K562 (cell line): Measurements from ENCODE around the gene TSPAN16. TPM values are rescaled to one million over a fixed set of nuclear protein-coding genes. Genes with fewer than 3 reads are reported as not detected.

Source experiments
- ATAC-seq: fragments of 200-7000 bp; cut with Tn5 transposase; 3 replicates; pipeline ENCODE4 v1.9.1; 2020; ENCODE audit warnings: moderate library complexity
- BruUV-seq: library from RNA; stranded (reverse); fragments of 400-500 nt; replicated peaks from 2 replicates; lab custom pipeline; 2021; lab: Mats Ljungman, UMichigan
- CTCF ChIA-PET: fragments of 300-600 bp; formaldehyde crosslinking; extraction: SDS; loops from one replicate; lab custom pipeline; 2021; ENCODE audit warnings: low intra/inter-chr PET ratio; lab: Yijun Ruan, JAX
- POLR2A ChIA-PET: fragments of 300-600, 350-650 bp; sonication (Branson Sonifier 250); formaldehyde crosslinking; extraction: SDS; loops from one replicate; lab custom pipeline; 2021; ENCODE audit warnings: antibody characterized with exemption, inconsistent platforms; lab: Yijun Ruan, JAX
- DNase-seq, 4 experiments: peaks; one replicate each; pipeline versions ENCODE4 v3.0.0 to v3.0.0-alpha.2; 2011 to 2018; ENCODE audit warnings: low spot score in 3 of 4, mixed read lengths in 3 of 4; ENCODE audit errors: extremely low read depth in 1 of 4
- FAIRE-seq: peaks from 2 replicates; lab custom pipeline; 2011; peaks lifted over from hg19 to GRCh38; lab: Jason Lieb, UNC
- H2AFZ ChIP-seq: 2 replicates; pipeline ENCODE4 v1.6.0; 2011; ENCODE audit warnings: low read depth, low read length, control low read depth, inconsistent platforms
- H3K27ac ChIP-seq: fragments of 200-600 bp; 3 replicates; pipeline ENCODE4 v1.8.0; 2011; ENCODE audit warnings: low read depth, mild to moderate bottlenecking, control low read depth, inconsistent platforms, low read length, moderate library complexity, mixed read lengths; ENCODE audit errors: extremely low read depth
- H3K27me3 ChIP-seq, 2 experiments: fragments of 300-600 bp in 1 of 2; 2 replicates in 1 of 2; 3 replicates in 1 of 2; pipeline versions ENCODE4 v1.6.0 to v1.8.0; 2011; ENCODE audit warnings: inconsistent platforms in 2 of 2, low read length in 2 of 2, mild to moderate bottlenecking in 1 of 2, mixed read lengths in 1 of 2, moderate library complexity in 1 of 2; ENCODE audit not compliant: control insufficient read depth in 2 of 2, insufficient read depth in 2 of 2
- H3K36me3 ChIP-seq: fragments of 300-600 bp; 3 replicates; pipeline ENCODE4 v1.8.0; 2011; ENCODE audit warnings: mild to moderate bottlenecking, low read length, inconsistent platforms; ENCODE audit not compliant: control insufficient read depth, insufficient read depth
- H3K4me1 ChIP-seq, 2 experiments: fragments of 200-600 bp in 1 of 2; replicated peaks in 1 of 2; 2 replicates in 1 of 2; 3 replicates in 1 of 2; pipeline versions ENCODE4 v1.5.1 to v1.8.0; 2011; ENCODE audit warnings: inconsistent platforms in 2 of 2, low read length in 2 of 2, mild to moderate bottlenecking in 1 of 2, mixed read lengths in 1 of 2, moderate library complexity in 1 of 2; ENCODE audit not compliant: control insufficient read depth in 2 of 2, insufficient read depth in 2 of 2
- H3K4me2 ChIP-seq: 2 replicates; pipeline ENCODE4 v1.6.1; 2011; ENCODE audit warnings: low read length, control low read depth, inconsistent platforms, mixed read lengths; ENCODE audit not compliant: insufficient read depth
- H3K4me3 ChIP-seq: fragments of 200-600 bp; sonication (generic), shearing (Covaris generic); 2 replicates; pipeline ENCODE4 v1.5.1; 2016; ENCODE audit warnings: control low read depth, inconsistent platforms
- H3K79me2 ChIP-seq: fragments of 200-600 bp; 3 replicates; pipeline ENCODE4 v1.8.0; 2011; ENCODE audit warnings: low read length, inconsistent platforms; ENCODE audit not compliant: control insufficient read depth, insufficient read depth
- H3K9ac ChIP-seq, 2 experiments: 2 replicates each; pipeline versions ENCODE4 v1.6.0 to v1.6.1; 2011; ENCODE audit warnings: low read depth in 2 of 2, low read length in 2 of 2, control low read depth in 1 of 2, inconsistent platforms in 1 of 2, mild to moderate bottlenecking in 1 of 2, mixed read lengths in 1 of 2; ENCODE audit not compliant: insufficient read depth in 1 of 2
- H3K9me1 ChIP-seq: one replicate; pipeline ENCODE4 v1.6.0; 2011; ENCODE audit warnings: inconsistent platforms, mild to moderate bottlenecking, low read length, moderate library complexity; ENCODE audit not compliant: control insufficient read depth, insufficient read depth
- H3K9me3 ChIP-seq: replicated peaks from 2 replicates; pipeline ENCODE4 v1.5.1; 2011; ENCODE audit warnings: low read depth, low read length, inconsistent platforms; ENCODE audit not compliant: control insufficient read depth, insufficient read depth
- H4K20me1 ChIP-seq: replicated peaks from 2 replicates; pipeline ENCODE4 v1.6.1; 2011; ENCODE audit warnings: low read length, inconsistent platforms, mixed read lengths; ENCODE audit not compliant: control insufficient read depth, insufficient read depth
- E2F5 ChIP-seq: sonication (generic); formaldehyde crosslinking; IDR thresholded peaks from 2 replicates; pipeline ENCODE4 v1.8.0; 2022; ENCODE audit warnings: mild to moderate bottlenecking, missing genetic modification reagents
- EP400 ChIP-seq: fragments of 450-650 bp; IDR thresholded peaks from 2 replicates; pipeline ENCODE4 v1.6.1; 2017; ENCODE audit warnings: antibody characterized with exemption, mild to moderate bottlenecking, moderate library complexity
- ESRRB ChIP-seq: fragments of 250-450 bp; sonication (Bioruptor Pico); IDR thresholded peaks from 2 replicates; pipeline ENCODE4 v1.5.0; 2020; ENCODE audit warnings: mild to moderate bottlenecking, moderate library complexity, borderline replicate concordance
- GATAD2A ChIP-seq: fragments of 450-650 bp; IDR thresholded peaks from 2 replicates; pipeline ENCODE4 v1.6.1; 2017
- HMGN3 ChIP-seq: IDR thresholded peaks from 2 replicates; pipeline ENCODE4 v1.6.1; 2011; ENCODE audit warnings: borderline replicate concordance, low read depth, mild to moderate bottlenecking, mixed read lengths, low read length; ENCODE audit not compliant: insufficient read length; ENCODE audit errors: extremely low read depth
- JUNB ChIP-seq: fragments of 450-650 bp; formaldehyde crosslinking; conservative IDR thresholded peaks from 2 replicates; pipeline ENCODE4 v1.4.0; 2020; ENCODE audit warnings: mild to moderate bottlenecking
- MEIS2 ChIP-seq: fragments of 450-650 bp; IDR thresholded peaks from 2 replicates; pipeline ENCODE4 v1.6.1; 2014; ENCODE audit warnings: mild to moderate bottlenecking; ENCODE audit not compliant: partially characterized antibody
- MXI1 ChIP-seq: IDR thresholded peaks from 2 replicates; pipeline ENCODE4 v1.6.1; 2011; ENCODE audit warnings: low read depth, mild to moderate bottlenecking, improper control_type of control experiment, low read length
- RNF2 ChIP-seq: sonication (generic); IDR thresholded peaks from 2 replicates; pipeline ENCODE4 v1.6.1; 2016
- SMARCB1 ChIP-seq: IDR thresholded peaks from 2 replicates; pipeline ENCODE4 v1.6.1; 2011; ENCODE audit warnings: improper control_type of control experiment, low read depth; ENCODE audit not compliant: insufficient read length
- TARDBP ChIP-seq: fragments of 450-650 bp; IDR thresholded peaks from 2 replicates; pipeline ENCODE4 v1.6.1; 2016
- TRIM25 ChIP-seq: fragments of 450-650 bp; IDR thresholded peaks from 2 replicates; pipeline ENCODE4 v1.7.0; 2016; ENCODE audit warnings: borderline replicate concordance
- WGBS: fragments of 100-300 bp; shearing (Covaris generic); methylation state at CpG from one replicate; pipeline ENCODE4 v1.1.6; 2016; ENCODE audit warnings: low coverage, mixed read lengths; ENCODE audit not compliant: insufficient coverage; ENCODE audit errors: missing lambda C conversion rate; 5-methylcytosine and 5-hydroxymethylcytosine counted together
- in situ Hi-C: fragments of 300-500 bp; cut with MboI; formaldehyde crosslinking; loops from 4 replicates; pipeline ENCODE4 v1.15.0; 2018; ENCODE audit warnings: inconsistent platforms, mixed read lengths
- intact Hi-C: fragments of 100-400 bp; cut with micrococcal nuclease; formaldehyde crosslinking; loops from 2 replicates; pipeline ENCODE4 v1.14.2; 2022
- polyA plus RNA-seq, 8 experiments: library from polyadenylated mRNA; depleted of rRNA in 4 of 8; stranded (reverse) in 5 of 8; unstranded in 3 of 8; fragments of >200 nt; fragmentation: Nextera tagmentation in 2 of 8; fragmentation: Illumina TruSeq in 1 of 8; extraction: Ambion mirVana in 2 of 8; extraction: Trizol in 1 of 8; gene quantifications; 2 replicates each; pipeline versions ENCODE4 v1.2.1 to v1.2.3, GENCODE V29; 2011 to 2014; ENCODE audit warnings: inconsistent platforms in 1 of 8, missing spikeins in 1 of 8
- total RNA-seq, 7 experiments: library from RNA; depleted of rRNA in 6 of 7; stranded (reverse); fragments of >200 nt in 6 of 7; fragmentation: Illumina TruSeq in 2 of 7; extraction: Trizol in 2 of 7; gene quantifications; 2 replicates each; pipeline versions ENCODE4 v1.2.1 to v1.2.3, GENCODE V29; 2011 to 2021; ENCODE audit warnings: low replicate concordance in 1 of 7
- TF ChIP-seq, protein P1 (sequence below): sonication (generic); formaldehyde crosslinking; IDR thresholded peaks from 2 replicates; pipeline ENCODE4 v1.8.0; 2022; ENCODE audit warnings: missing genetic modification reagents, mild to moderate bottlenecking, moderate library complexity, borderline replicate concordance
- TF ChIP-seq, protein P2 (sequence below): fragments of 450-650 bp; IDR thresholded peaks from 2 replicates; pipeline ENCODE4 v1.6.1; 2017; ENCODE audit warnings: antibody characterized with exemption, mild to moderate bottlenecking

TSPAN16 gene
- total and polyA plus RNA-seq, 9 of the 15 experiments (the other 6 are each of a cell fraction or from before 2014, with no cell fraction given): not detected

DNA sequence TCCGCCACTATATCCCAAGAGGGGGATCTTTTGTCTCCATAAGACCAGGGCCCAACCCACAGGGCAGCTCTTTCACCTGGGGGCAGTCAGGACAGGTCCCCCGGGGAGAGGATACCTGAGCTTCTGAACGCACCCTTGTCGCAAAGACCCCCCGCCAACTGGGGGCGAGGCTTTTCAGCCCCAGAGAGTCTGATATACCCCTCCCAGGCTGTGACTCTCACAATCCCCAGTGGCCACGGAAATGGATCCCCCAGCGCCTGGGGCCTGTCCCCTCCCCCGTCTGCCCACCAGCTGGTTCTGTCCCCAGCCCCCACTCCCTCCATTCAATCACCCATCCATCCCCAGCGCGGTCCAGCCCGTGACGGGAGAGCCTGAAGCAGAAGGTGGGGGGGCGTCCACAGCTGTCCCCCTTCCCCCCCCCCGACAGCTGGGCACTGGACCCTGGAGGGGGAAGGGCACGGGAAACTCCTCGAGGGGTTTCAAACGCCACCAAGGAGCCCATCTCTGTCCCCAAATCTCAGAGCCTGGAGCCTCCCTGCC is 34.5 kb upstream of the TSPAN16 start:
- BruUV-seq: no TSS peak
- no peak for FAIRE-seq
- TF ChIP-seq MXI1 (no peak), EP400 (no peak), TARDBP (no peak), RNF2 (no peak), TRIM25 (no peak), HMGN3 (no peak), GATAD2A (no peak), SMARCB1 (no peak), E2F5 (CRISPR knock-in tag) (no peak), JUNB (CRISPR knock-in tag) (no peak), ESRRB (no peak), MEIS2 (no peak)
- TF ChIP-seq, protein P1, sequence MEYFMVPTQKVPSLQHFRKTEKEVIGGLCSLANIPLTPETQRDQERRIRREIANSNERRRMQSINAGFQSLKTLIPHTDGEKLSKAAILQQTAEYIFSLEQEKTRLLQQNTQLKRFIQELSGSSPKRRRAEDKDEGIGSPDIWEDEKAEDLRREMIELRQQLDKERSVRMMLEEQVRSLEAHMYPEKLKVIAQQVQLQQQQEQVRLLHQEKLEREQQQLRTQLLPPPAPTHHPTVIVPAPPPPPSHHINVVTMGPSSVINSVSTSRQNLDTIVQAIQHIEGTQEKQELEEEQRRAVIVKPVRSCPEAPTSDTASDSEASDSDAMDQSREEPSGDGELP: peak; percentile 59; the same call in 1 of the 2 replicates
- TF ChIP-seq, protein P2, sequence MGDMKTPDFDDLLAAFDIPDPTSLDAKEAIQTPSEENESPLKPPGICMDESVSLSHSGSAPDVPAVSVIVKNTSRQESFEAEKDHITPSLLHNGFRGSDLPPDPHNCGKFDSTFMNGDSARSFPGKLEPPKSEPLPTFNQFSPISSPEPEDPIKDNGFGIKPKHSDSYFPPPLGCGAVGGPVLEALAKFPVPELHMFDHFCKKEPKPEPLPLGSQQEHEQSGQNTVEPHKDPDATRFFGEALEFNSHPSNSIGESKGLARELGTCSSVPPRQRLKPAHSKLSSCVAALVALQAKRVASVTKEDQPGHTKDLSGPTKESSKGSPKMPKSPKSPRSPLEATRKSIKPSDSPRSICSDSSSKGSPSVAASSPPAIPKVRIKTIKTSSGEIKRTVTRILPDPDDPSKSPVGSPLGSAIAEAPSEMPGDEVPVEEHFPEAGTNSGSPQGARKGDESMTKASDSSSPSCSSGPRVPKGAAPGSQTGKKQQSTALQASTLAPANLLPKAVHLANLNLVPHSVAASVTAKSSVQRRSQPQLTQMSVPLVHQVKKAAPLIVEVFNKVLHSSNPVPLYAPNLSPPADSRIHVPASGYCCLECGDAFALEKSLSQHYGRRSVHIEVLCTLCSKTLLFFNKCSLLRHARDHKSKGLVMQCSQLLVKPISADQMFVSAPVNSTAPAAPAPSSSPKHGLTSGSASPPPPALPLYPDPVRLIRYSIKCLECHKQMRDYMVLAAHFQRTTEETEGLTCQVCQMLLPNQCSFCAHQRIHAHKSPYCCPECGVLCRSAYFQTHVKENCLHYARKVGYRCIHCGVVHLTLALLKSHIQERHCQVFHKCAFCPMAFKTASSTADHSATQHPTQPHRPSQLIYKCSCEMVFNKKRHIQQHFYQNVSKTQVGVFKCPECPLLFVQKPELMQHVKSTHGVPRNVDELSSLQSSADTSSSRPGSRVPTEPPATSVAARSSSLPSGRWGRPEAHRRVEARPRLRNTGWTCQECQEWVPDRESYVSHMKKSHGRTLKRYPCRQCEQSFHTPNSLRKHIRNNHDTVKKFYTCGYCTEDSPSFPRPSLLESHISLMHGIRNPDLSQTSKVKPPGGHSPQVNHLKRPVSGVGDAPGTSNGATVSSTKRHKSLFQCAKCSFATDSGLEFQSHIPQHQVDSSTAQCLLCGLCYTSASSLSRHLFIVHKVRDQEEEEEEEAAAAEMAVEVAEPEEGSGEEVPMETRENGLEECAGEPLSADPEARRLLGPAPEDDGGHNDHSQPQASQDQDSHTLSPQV: no peak

More for the DNA sequence above, 34.5 kb upstream of the TSPAN16 start:
- Histone ChIP-seq H3K9ac (peak overlapping the region; percentile 53 to 90; a peak in 3 of 4 replicates), H3K27ac (no peak overlapping the region), H3K36me3 (no peaks in the 10 kb centered on the region), H3K4me1 (peaks cover 5 to 23% of the 10 kb centered on the region in 2 experiments; a peak in 3 of 5 replicates), H3K9me1 (no peaks in the 10 kb centered on the region), H3K27me3 (no peaks in the 10 kb centered on the region; a peak in 1 of 5 replicates), H3K79me2 (no peaks in the 10 kb centered on the region), H4K20me1 (0 out of 2 replicates have a peak, but pooled peaks cover 3% of the 10 kb centered on the region), H3K9me3 (no peaks in the 10 kb centered on the region), H2AFZ (peak overlapping the region; percentile 80), H3K4me2 (peak overlapping the region; percentile 77), H3K4me3 (peak overlapping the region; percentile 89)
- POLR2A ChIA-PET: interaction anchor here (0.6 to 1.4 kb wide), 3 partner anchors 9 to 552 kb away, joined by 3 to 4 read pairs (median 4); no protein-coding TSS in a partner anchor
- DNase-seq (no peak), ATAC-seq (peak; percentile 12; the same call in 1 of the 3 replicates)
- 31% methylated on average over 12 of the region's 18 CpGs for WGBS
- intact Hi-C loops: no loop called here
- CTCF ChIA-PET: interaction anchor here (0.6 kb wide), 1 partner anchor 25 kb away, joined by 4 read pairs; no protein-coding TSS in a partner anchor
- in situ Hi-C loops: no loop called here
